NCI-H2171 treated with DMSO at 0.1 percent for 48 hours (cell line): Measurements from ENCODE around the gene PPA1.
"Not testable (repeated sequence)": the region's sequence is repeated elsewhere in the genome, so short reads cannot be mapped to it uniquely, and the experiment has no call there.

ENCODE experiments used
- DNase-seq: peaks from one replicate; lab custom pipeline; 2025; lab: John Stamatoyannopoulos, UW

PPA1 gene

GRCh38 chr10:70254778-70255328 lies 21.6 kb upstream of the PPA1 start:
- DNase-seq: no peak

- no peak for DNase-seq
These were observed 20.9 kb upstream of the PPA1 start for GRCh38 chr10:70253878-70254765.

GRCh38 chr10:70250961-70251680 lies 17.9 kb upstream of the PPA1 start:
- DNase-seq: no peak

- no peak for DNase-seq
These were observed 14.1 kb upstream of the PPA1 start for GRCh38 chr10:70247360-70247759.

GRCh38 chr10:70241081-70241480 lies 7.9 kb upstream of the PPA1 start:
- no peak for DNase-seq

GRCh38 chr10:70239986-70240385 lies 6.8 kb upstream of the PPA1 start:
- not testable (repeated sequence) for DNase-seq

GRCh38 chr10:70239077-70239976 lies 6.1 kb upstream of the PPA1 start:
- not testable (repeated sequence) for DNase-seq

- not testable (repeated sequence) for DNase-seq
These were observed 4.8 kb upstream of the PPA1 start for GRCh38 chr10:70237958-70238536.

- no peak for DNase-seq
These were observed 1.6 kb upstream of the PPA1 start for GRCh38 chr10:70234668-70235447.

GRCh38 chr10:70233939-70234300 lies 691 bp upstream of the PPA1 start:
- peak; percentile 18 for DNase-seq

- no peak for DNase-seq
These were observed 445 bp downstream of the PPA1 start for GRCh38 chr10:70232859-70233108.

GRCh38 chr10:70232155-70232858 lies 922 bp downstream of the PPA1 start:
- DNase-seq: peak; percentile 11

- peak; percentile 1 for DNase-seq
These were observed 4.7 kb downstream of the PPA1 start for GRCh38 chr10:70228491-70228890.

GRCh38 chr10:70227548-70228320 lies 5.5 kb downstream of the PPA1 start:
- DNase-seq: peak; percentile 15

- no peak for DNase-seq
These were observed 9.5 kb downstream of the PPA1 start for GRCh38 chr10:70223728-70224127.

- not testable (repeated sequence) for DNase-seq
These were observed 10.3 kb downstream of the PPA1 start for GRCh38 chr10:70222811-70223447.

GRCh38 chr10:70222340-70222794 lies 10.9 kb downstream of the PPA1 start:
- DNase-seq: no peak

GRCh38 chr10:70221030-70221429 lies 12.2 kb downstream of the PPA1 start:
- no peak for DNase-seq

GRCh38 chr10:70212879-70213278 lies 20.4 kb downstream of the PPA1 start:
- no peak for DNase-seq
